IMR-90 (cell line): ENCODE results near the gene PLXNB1. TPM values are rescaled to one million over a fixed set of nuclear protein-coding genes. Genes with fewer than 3 reads are reported as not detected.

Experiments used
- ATAC-seq: fragments of 200-7000 bp; cut with Tn5 transposase; 2 replicates; pipeline ENCODE4 v1.9.1; 2020; ENCODE audit warnings: low read depth, mild to moderate bottlenecking, moderate library complexity
- BruUV-seq: library from RNA; stranded (reverse); fragments of 400-500 nt; replicated peaks from 2 replicates; lab custom pipeline; 2021; lab: Mats Ljungman, UMichigan
- CTCF ChIA-PET: fragments of 300-600 bp; formaldehyde crosslinking; extraction: SDS; loops from one replicate; lab custom pipeline; 2021; ENCODE audit warnings: antibody characterized with exemption; lab: Yijun Ruan, JAX
- POLR2A ChIA-PET: fragments of 300-600 bp; sonication (Branson Sonifier 250); formaldehyde crosslinking; loops from one replicate; lab custom pipeline; 2022; ENCODE audit warnings: antibody characterized with exemption; ENCODE audit not compliant: unreplicated experiment; lab: Charles Lee
- DNase-seq: peaks from one replicate; pipeline ENCODE4 v3.0.0; 2013
- H2AFZ ChIP-seq: replicated peaks from 2 replicates; pipeline ENCODE3; 2013; ENCODE audit warnings: low read length, mild to moderate bottlenecking; ENCODE audit not compliant: poor library complexity
- H2AK5ac ChIP-seq: 2 replicates; pipeline ENCODE4 v1.6.1; 2013; ENCODE audit warnings: low read depth, low read length, inconsistent platforms
- H2AK9ac ChIP-seq: replicated peaks from 2 replicates; pipeline ENCODE3; 2013; ENCODE audit warnings: mild to moderate bottlenecking, low read depth, low read length, moderate library complexity; ENCODE audit not compliant: poor library complexity
- H2BK120ac ChIP-seq: 2 replicates; pipeline ENCODE4 v1.6.1; 2013; ENCODE audit warnings: low read depth, low read length, inconsistent platforms
- H2BK15ac ChIP-seq: 3 replicates; pipeline ENCODE4 v1.6.1; 2013; ENCODE audit warnings: low read depth, low read length, inconsistent platforms
- H2BK20ac ChIP-seq: 2 replicates; pipeline ENCODE4 v1.6.1; 2013; ENCODE audit warnings: low read depth, mild to moderate bottlenecking, inconsistent platforms, low read length, moderate library complexity
- H2BK5ac ChIP-seq: 2 replicates; pipeline ENCODE4 v1.6.1; 2013; ENCODE audit warnings: mild to moderate bottlenecking, low read depth, low read length, inconsistent platforms; ENCODE audit not compliant: poor library complexity, severe bottlenecking
- H3K14ac ChIP-seq: replicated peaks from 2 replicates; pipeline ENCODE4 v1.6.1; 2013; ENCODE audit warnings: low read depth, low read length, inconsistent platforms
- H3K18ac ChIP-seq: 2 replicates; pipeline ENCODE4 v1.6.1; 2013; ENCODE audit warnings: low read depth, low read length, control low read depth
- H3K23ac ChIP-seq: 2 replicates; pipeline ENCODE4 v1.6.1; 2013; ENCODE audit warnings: low read depth, low read length, inconsistent platforms
- H3K27ac ChIP-seq: 2 replicates; pipeline ENCODE4 v1.5.1; 2013; ENCODE audit warnings: mild to moderate bottlenecking, control low read depth, low read length; ENCODE audit not compliant: insufficient read depth
- H3K27me3 ChIP-seq: 2 replicates; pipeline ENCODE4 v1.6.1; 2013; ENCODE audit warnings: low read length; ENCODE audit not compliant: control insufficient read depth, insufficient read depth
- H3K36me3 ChIP-seq: 2 replicates; pipeline ENCODE4 v1.6.1; 2013; ENCODE audit warnings: low read length, mixed read lengths; ENCODE audit not compliant: control insufficient read depth, insufficient read depth
- H3K4ac ChIP-seq: 2 replicates; pipeline ENCODE4 v1.6.1; 2013; ENCODE audit warnings: low read depth, low read length, inconsistent platforms
- H3K4me1 ChIP-seq: 2 replicates; pipeline ENCODE4 v1.6.1; 2013; ENCODE audit warnings: low read length, mixed read lengths; ENCODE audit not compliant: control insufficient read depth, insufficient read depth
- H3K4me2 ChIP-seq: 2 replicates; pipeline ENCODE4 v1.6.1; 2013; ENCODE audit warnings: low read depth, mild to moderate bottlenecking, control low read depth, low read length, moderate library complexity
- H3K4me3 ChIP-seq: 2 replicates; pipeline ENCODE4 v1.5.1; 2013; ENCODE audit warnings: low read depth, mild to moderate bottlenecking, control low read depth, low read length, moderate library complexity; ENCODE audit not compliant: insufficient read depth
- H3K56ac ChIP-seq: 2 replicates; pipeline ENCODE4 v1.6.1; 2013; ENCODE audit warnings: low read length, inconsistent platforms; ENCODE audit not compliant: insufficient read depth; ENCODE audit errors: extremely low read depth
- H3K79me1 ChIP-seq, 2 experiments: 2 replicates each; pipeline ENCODE4 v1.6.1; 2013; ENCODE audit warnings: low read length in 2 of 2, inconsistent platforms in 1 of 2, low read depth in 1 of 2
- H3K9ac ChIP-seq: 2 replicates; pipeline ENCODE4 v1.6.1; 2013; ENCODE audit warnings: low read depth, low read length, control low read depth
- H3K9me1 ChIP-seq: 2 replicates; pipeline ENCODE4 v1.6.1; 2013; ENCODE audit warnings: low read length, inconsistent platforms; ENCODE audit not compliant: insufficient read depth
- H3K9me3 ChIP-seq: 2 replicates; pipeline ENCODE4 v1.6.1; 2013; ENCODE audit warnings: low read length; ENCODE audit not compliant: control insufficient read depth, insufficient read depth
- H4K20me1 ChIP-seq: 2 replicates; pipeline ENCODE4 v1.6.1; 2013; ENCODE audit warnings: low read length, inconsistent platforms; ENCODE audit not compliant: insufficient read depth
- H4K5ac ChIP-seq: 2 replicates; pipeline ENCODE4 v1.6.1; 2013; ENCODE audit warnings: mild to moderate bottlenecking, low read depth, low read length, control low read depth
- H4K8ac ChIP-seq, 2 experiments: 2 replicates each; pipeline ENCODE4 v1.6.1; 2013; ENCODE audit warnings: low read depth in 2 of 2, low read length in 2 of 2, control low read depth in 1 of 2, inconsistent platforms in 1 of 2
- H4K91ac ChIP-seq: 2 replicates; pipeline ENCODE4 v1.6.1; 2013; ENCODE audit warnings: low read depth, low read length, inconsistent platforms; ENCODE audit not compliant: insufficient read depth
- CEBPB ChIP-seq: IDR thresholded peaks from 2 replicates; pipeline ENCODE4 v1.6.1; 2012; ENCODE audit warnings: low read depth, low read length, improper control_type of control experiment
- CTCF ChIP-seq: conservative IDR thresholded peaks from 2 replicates; pipeline ENCODE4 v1.5.1; 2012; ENCODE audit warnings: mild to moderate bottlenecking, low read depth, low read length, improper control_type of control experiment
- ELK1 ChIP-seq: fragments of 150-350 bp; IDR thresholded peaks from 2 replicates; pipeline ENCODE4 v1.6.1; 2016; ENCODE audit warnings: low read depth, mild to moderate bottlenecking, low read length, moderate library complexity, borderline replicate concordance
- FOS ChIP-seq: fragments of 150-350 bp; IDR thresholded peaks from 2 replicates; pipeline ENCODE4 v1.6.1; 2016; ENCODE audit warnings: low read depth, low read length
- POLR2A ChIP-seq: IDR thresholded peaks from 2 replicates; pipeline ENCODE4 v1.6.1; 2012; ENCODE audit warnings: mild to moderate bottlenecking, low read depth, low read length
- RCOR1 ChIP-seq: IDR thresholded peaks from 2 replicates; pipeline ENCODE4 v1.6.1; 2012; ENCODE audit warnings: mild to moderate bottlenecking, low read length, improper control_type of control experiment; ENCODE audit not compliant: insufficient replicate concordance
- RFX5 ChIP-seq: IDR thresholded peaks from 2 replicates; pipeline ENCODE4 v1.8.0; 2012; ENCODE audit warnings: low read depth, mild to moderate bottlenecking, low read length, moderate library complexity
- USF2 ChIP-seq: fragments of 150-350 bp; IDR thresholded peaks from 2 replicates; pipeline ENCODE4 v1.6.1; 2017; ENCODE audit warnings: mild to moderate bottlenecking, antibody characterized with exemption, low read length, low read depth
- WGBS, 2 experiments: methylation state at CpG; one replicate each; pipeline versions ENCODE4 v1.1.5 to v1.1.7; 2013; ENCODE audit warnings: missing lambda C conversion rate in 2 of 2; ENCODE audit not compliant: insufficient read length in 1 of 2; ENCODE audit errors: extremely low coverage in 2 of 2; 5-methylcytosine and 5-hydroxymethylcytosine counted together
- dilution Hi-C: fragments of 300-500 bp; cut with HindIII; formaldehyde crosslinking; loops from one replicate; pipeline ENCODE4 v1.14.3; 2018; ENCODE audit warnings: low sequenced_read_pairs; ENCODE audit not compliant: unreplicated experiment
- in situ Hi-C: fragments of 300-500 bp; cut with MboI; formaldehyde crosslinking; loops from 3 replicates; pipeline ENCODE4 v1.14.3; 2019; ENCODE audit warnings: low sequenced_read_pairs, inconsistent platforms, mixed read lengths
- intact Hi-C: fragments of 100-400 bp; cut with micrococcal nuclease; formaldehyde crosslinking; loops from 2 replicates; pipeline ENCODE4 v1.10.0; 2022
- polyA plus RNA-seq, 3 experiments: library from polyadenylated mRNA; depleted of rRNA; stranded (reverse); fragments of >200 nt; gene quantifications; 2 replicates each; pipeline ENCODE4 v1.2.3, GENCODE V29; 2012; ENCODE audit warnings: low replicate concordance in 1 of 3
- total RNA-seq: library from RNA; depleted of rRNA; stranded (reverse); fragments of >200 nt; gene quantifications from 2 replicates; pipeline ENCODE4 v1.2.3, GENCODE V29; 2012

The PLXNB1 gene
- total and polyA plus RNA-seq, 2 of the 4 experiments (the other 2 are of a cell fraction) = 5.2 to 25.3 TPM

- no peaks in the 10 kb centered on the region for H3K9me3 ChIP-seq
- H3K4me2 ChIP-seq = no peak overlapping the region
- no peak overlapping the region for H3K23ac ChIP-seq
- H3K4ac ChIP-seq = no peak overlapping the region
- dilution Hi-C loops (no loop called here), in situ Hi-C loops (loop anchor here (5.0 to 10.0 kb wide), 2 partner anchors 89 to 196 kb away; partner anchors contain the start of genes CELSR3 and PFKFB4), intact Hi-C loops (loop anchor here (5.0 kb wide), 1 partner anchor 219 kb away; the partner anchor contains the start of gene NCKIPSD)
- TF ChIP-seq POLR2A (no peak), FOS (no peak), CTCF (no peak), RCOR1 (no peak), USF2 (no peak), CEBPB (no peak), ELK1 (no peak), RFX5 (no peak)
- no peak overlapping the region for H3K18ac ChIP-seq
- no peak overlapping the region for H2BK120ac ChIP-seq
- peaks cover 24% of the 10 kb centered on the region for H3K4me1 ChIP-seq
- no peak overlapping the region for H2BK5ac ChIP-seq
- H4K8ac ChIP-seq = no peak overlapping the region; a peak in 1 of 4 replicates
- H3K79me1 ChIP-seq = peaks cover 4 to 65% of the 10 kb centered on the region in 2 experiments; a peak in 3 of 4 replicates
- no peak overlapping the region for H3K14ac ChIP-seq
- H2AK5ac ChIP-seq = no peak overlapping the region
- DNase-seq (no peak), ATAC-seq (no peak)
- H3K27ac ChIP-seq = no peak overlapping the region
- CTCF ChIA-PET = no interaction called here
- no peak overlapping the region for H3K4me3 ChIP-seq
- no peaks in the 10 kb centered on the region; the same call in 1 of the 2 replicates for H4K20me1 ChIP-seq
- no peak overlapping the region for H2BK15ac ChIP-seq
- H3K9me1 ChIP-seq = peaks cover 10% of the 10 kb centered on the region; the same call in 1 of the 2 replicates
- no peak overlapping the region for H3K9ac ChIP-seq
- H4K5ac ChIP-seq = no peak overlapping the region
- H4K91ac ChIP-seq = no peak overlapping the region
- H2AFZ ChIP-seq = no peak overlapping the region
- BruUV-seq = no TSS peak
- H3K56ac ChIP-seq = no peak overlapping the region
- H3K27me3 ChIP-seq = no peaks in the 10 kb centered on the region
- POLR2A ChIA-PET = no interaction called here
- 78% methylated on average over 5 of the region's 8 CpGs; no CpG with 5 or more reads in 1 of the 2 experiments for WGBS, 2 experiments
- no peak overlapping the region for H2BK20ac ChIP-seq
- peaks cover 34% of the 10 kb centered on the region for H3K36me3 ChIP-seq
- H2AK9ac ChIP-seq = peak overlapping the region; percentile 53
Measured at GRCh38 chr3:48468329-48468731, 38.4 kb upstream of the PLXNB1 start.
